PC-9 (cell line): ENCODE results near the gene PSME3IP1. TPM values are rescaled to one million over a fixed set of nuclear protein-coding genes. Genes with fewer than 3 reads are reported as not detected.

Source experiments
- BruUV-seq: library from RNA; stranded (reverse); fragments of 400-500 nt; replicated peaks from 2 replicates; lab custom pipeline; 2021; lab: Mats Ljungman, UMichigan
- CTCF ChIA-PET: fragments of 300-600 bp; sonication (Branson Sonifier 250); formaldehyde crosslinking; loops from one replicate; lab custom pipeline; 2022; ENCODE audit warnings: antibody characterized with exemption; lab: Charles Lee
- POLR2A ChIA-PET: fragments of 300-600 bp; sonication (Branson Sonifier 250); formaldehyde crosslinking; loops from one replicate; lab custom pipeline; 2022; ENCODE audit warnings: antibody characterized with exemption; ENCODE audit not compliant: unreplicated experiment; lab: Charles Lee
- DNase-seq, 2 experiments: peaks; one replicate each; pipeline versions ENCODE4 v3.0.0 to v3.0.0-alpha.2; 2015 to 2022; ENCODE audit warnings: mixed read lengths in 1 of 2
- H2AFZ ChIP-seq: fragments of 200-600 bp; sonication (generic); 2 replicates; pipeline ENCODE4 v1.8.1; 2017; ENCODE audit warnings: antibody characterized with exemption
- H3F3A ChIP-seq: fragments of 200-600 bp; sonication (generic); 2 replicates; pipeline ENCODE4 v1.8.1; 2017; ENCODE audit warnings: antibody characterized with exemption, mild to moderate bottlenecking, low read depth; ENCODE audit not compliant: insufficient read depth
- H3K27ac ChIP-seq: fragments of 200-600 bp; sonication (generic); 2 replicates; pipeline ENCODE4 v1.6.1; 2016; ENCODE audit warnings: mixed run types
- H3K27me3 ChIP-seq: fragments of 200-600 bp; sonication (generic); 2 replicates; pipeline ENCODE4 v1.6.1; 2016; ENCODE audit warnings: low read depth, mixed run types; ENCODE audit not compliant: insufficient read depth
- H3K36me3 ChIP-seq: fragments of 200-600 bp; sonication (generic); 2 replicates; pipeline ENCODE4 v1.6.1; 2016; ENCODE audit warnings: low read depth, mixed run types
- H3K4me1 ChIP-seq: fragments of 200-600 bp; sonication (generic); replicated peaks from 2 replicates; pipeline ENCODE4 v1.6.1; 2016; ENCODE audit warnings: mixed run types; ENCODE audit not compliant: insufficient read depth
- H3K4me2 ChIP-seq: fragments of 200-600 bp; sonication (generic); 2 replicates; pipeline ENCODE4 v1.6.1; 2017; ENCODE audit warnings: mixed run types
- H3K4me3 ChIP-seq: fragments of 200-600 bp; sonication (generic); 2 replicates; pipeline ENCODE4 v1.6.1; 2016; ENCODE audit warnings: mixed run types
- H3K79me2 ChIP-seq: fragments of 200-600 bp; sonication (generic); 2 replicates; pipeline ENCODE4 v1.6.1; 2017; ENCODE audit warnings: low read depth, mixed run types
- H3K9me2 ChIP-seq: fragments of 200-600 bp; sonication (generic); 2 replicates; pipeline ENCODE4 v1.8.1; 2017; ENCODE audit warnings: mild to moderate bottlenecking; ENCODE audit not compliant: insufficient read depth
- H3K9me3 ChIP-seq: fragments of 200-600 bp; sonication (generic); 2 replicates; pipeline ENCODE4 v1.8.1; 2016; ENCODE audit warnings: low read depth; ENCODE audit not compliant: insufficient read depth
- H4K20me1 ChIP-seq: fragments of 200-600 bp; sonication (generic); 2 replicates; pipeline ENCODE4 v1.8.1; 2017; ENCODE audit not compliant: insufficient read depth
- CTCF ChIP-seq: fragments of 200-600 bp; sonication (generic); conservative IDR thresholded peaks from 2 replicates; pipeline ENCODE4 v1.6.1; 2017; ENCODE audit warnings: mixed run types, antibody characterized with exemption, mild to moderate bottlenecking, moderate library complexity
- EZH2 ChIP-seq: fragments of 200-600 bp; sonication (generic); IDR thresholded peaks from 2 replicates; pipeline ENCODE4 v1.8.0; 2017; ENCODE audit warnings: antibody characterized with exemption, low read depth
- intact Hi-C: fragments of 100-400 bp; cut with micrococcal nuclease; formaldehyde crosslinking; loops from one replicate; pipeline ENCODE4 v1.10.0; 2022; ENCODE audit not compliant: unreplicated experiment
- total RNA-seq: library from RNA; stranded (reverse); gene quantifications from 2 replicates; pipeline ENCODE4 v1.2.3, GENCODE V29; 2021

Gene PSME3IP1
- total RNA-seq, 1 experiment from 2014 or later: 121 TPM

GRCh38 chr16:57130950-57131321, 54.9 kb downstream of the PSME3IP1 start:
- no peaks in the 10 kb centered on the region for H4K20me1 ChIP-seq
- BruUV-seq: no TSS peak
- TF ChIP-seq CTCF: no peak
- H3K27ac ChIP-seq: no peak overlapping the region
- H3K4me2 ChIP-seq: no peak overlapping the region
- POLR2A ChIA-PET: no interaction called here
- H3K9me2 ChIP-seq: no peaks in the 10 kb centered on the region
- peaks cover 5% of the 10 kb centered on the region; the same call in 1 of the 2 replicates for H3K4me1 ChIP-seq
- no peaks in the 10 kb centered on the region for H3F3A ChIP-seq
- no peaks in the 10 kb centered on the region for H3K9me3 ChIP-seq
- no peaks in the 10 kb centered on the region for H3K27me3 ChIP-seq
- no peaks in the 10 kb centered on the region for H3K36me3 ChIP-seq
- intact Hi-C loops: no loop called here
- H2AFZ ChIP-seq: no peak overlapping the region
- CTCF ChIA-PET: no interaction called here
- H3K4me3 ChIP-seq: no peak overlapping the region
- no peaks in the 10 kb centered on the region for H3K79me2 ChIP-seq
- no peak for DNase-seq

GRCh38 chr16:57128771-57129389, 57.0 kb downstream of the PSME3IP1 start:
- CTCF ChIA-PET: no interaction called here

GRCh38 chr16:57127836-57128235, 58.0 kb downstream of the PSME3IP1 start:
- H3K79me2 ChIP-seq: no peaks in the 10 kb centered on the region
- intact Hi-C loops: no loop called here
- H3K27me3 ChIP-seq: no peaks in the 10 kb centered on the region
- BruUV-seq: no TSS peak
- TF ChIP-seq CTCF (no peak), EZH2 (no peak)
- POLR2A ChIA-PET: no interaction called here
- H3K4me1 ChIP-seq: no peaks in the 10 kb centered on the region
- no peak overlapping the region for H3K4me2 ChIP-seq
- no peak for DNase-seq
- CTCF ChIA-PET: no interaction called here
- H3F3A ChIP-seq: no peaks in the 10 kb centered on the region
- no peak overlapping the region for H2AFZ ChIP-seq
- no peaks in the 10 kb centered on the region for H3K9me2 ChIP-seq
- H3K27ac ChIP-seq: no peak overlapping the region
- no peak overlapping the region for H3K4me3 ChIP-seq
- H4K20me1 ChIP-seq: no peaks in the 10 kb centered on the region
- no peaks in the 10 kb centered on the region for H3K36me3 ChIP-seq
- H3K9me3 ChIP-seq: no peaks in the 10 kb centered on the region

More at GRCh38 chr16:57128771-57129389, 57.0 kb downstream of the PSME3IP1 start:
- Histone ChIP-seq H3K4me2 (no peak overlapping the region), H3K27me3 (no peaks in the 10 kb centered on the region), H3K9me3 (no peaks in the 10 kb centered on the region), H3K9me2 (no peaks in the 10 kb centered on the region), H3K4me3 (no peak overlapping the region), H3K79me2 (no peaks in the 10 kb centered on the region), H4K20me1 (no peaks in the 10 kb centered on the region), H2AFZ (no peak overlapping the region), H3K36me3 (no peaks in the 10 kb centered on the region), H3K27ac (no peak overlapping the region), H3K4me1 (no peaks in the 10 kb centered on the region), H3F3A (no peaks in the 10 kb centered on the region)
- intact Hi-C loops: no loop called here
- POLR2A ChIA-PET: no interaction called here
- no peak for DNase-seq
- BruUV-seq: no TSS peak
- no peak for TF ChIP-seq CTCF
- no peak for TF ChIP-seq EZH2
